Trophoblast cell (in vitro differentiated cells and primary cell): ENCODE measurements around the gene PLEKHH1.
A peak's percentile ranks its signal among the peaks of the same experiment; 100 is the strongest.
"Not testable (repeated sequence)": the region's sequence is repeated elsewhere in the genome, so short reads cannot be mapped to it uniquely, and the experiment has no call there.

Source experiments
- DNase-seq, 2 donors: peaks; one replicate each; pipeline ENCODE4 v3.0.0-alpha.2; 2016
- H2AFZ ChIP-seq: 2 replicates; pipeline ENCODE4 v1.6.1; 2013; ENCODE audit warnings: low read length, moderate library complexity, mild to moderate bottlenecking; ENCODE audit not compliant: insufficient read depth, poor library complexity
- H2AK5ac ChIP-seq: 2 replicates; pipeline ENCODE4 v1.6.1; 2013; ENCODE audit warnings: mild to moderate bottlenecking, low read length
- H2BK120ac ChIP-seq: 2 replicates; pipeline ENCODE4 v1.6.1; 2013; ENCODE audit warnings: low read length, mild to moderate bottlenecking, moderate library complexity; ENCODE audit not compliant: insufficient read depth, poor library complexity
- H2BK12ac ChIP-seq: 2 replicates; pipeline ENCODE4 v1.6.1; 2013; ENCODE audit warnings: mild to moderate bottlenecking, low read length, moderate library complexity
- H2BK5ac ChIP-seq: 2 replicates; pipeline ENCODE4 v1.6.1; 2013; ENCODE audit warnings: low read length, low read depth, moderate library complexity, mild to moderate bottlenecking; ENCODE audit not compliant: poor library complexity
- H3K14ac ChIP-seq: 2 replicates; pipeline ENCODE4 v1.6.1; 2013; ENCODE audit warnings: mild to moderate bottlenecking, low read length
- H3K18ac ChIP-seq: 2 replicates; pipeline ENCODE4 v1.6.1; 2013; ENCODE audit warnings: mild to moderate bottlenecking, low read length
- H3K23ac ChIP-seq: 2 replicates; pipeline ENCODE4 v1.6.1; 2013; ENCODE audit warnings: low read length
- H3K27ac ChIP-seq: 2 replicates; pipeline ENCODE4 v1.5.1; 2013; ENCODE audit warnings: low read depth, mild to moderate bottlenecking, inconsistent platforms, low read length, moderate library complexity
- H3K27me3 ChIP-seq: 2 replicates; pipeline ENCODE4 v1.6.1; 2013; ENCODE audit warnings: inconsistent platforms, mild to moderate bottlenecking, low read length, moderate library complexity; ENCODE audit not compliant: insufficient read depth
- H3K36me3 ChIP-seq, 2 experiments: 1 replicate in 1 of 2; 2 replicates in 1 of 2; pipeline ENCODE4 v1.6.1; 2013; ENCODE audit warnings: low read length in 2 of 2, mild to moderate bottlenecking in 2 of 2, moderate library complexity in 1 of 2; ENCODE audit not compliant: insufficient read depth in 2 of 2, control insufficient read depth in 1 of 2
- H3K4ac ChIP-seq: 2 replicates; pipeline ENCODE4 v1.6.1; 2013; ENCODE audit warnings: low read depth, mild to moderate bottlenecking, low read length, moderate library complexity
- H3K4me1 ChIP-seq, 2 experiments: 1 replicate in 1 of 2; 2 replicates in 1 of 2; pipeline ENCODE4 v1.6.1; 2013; ENCODE audit warnings: low read length in 2 of 2, mild to moderate bottlenecking in 2 of 2, moderate library complexity in 1 of 2; ENCODE audit not compliant: insufficient read depth in 2 of 2, control insufficient read depth in 1 of 2
- H3K4me2 ChIP-seq: 2 replicates; pipeline ENCODE4 v1.6.1; 2013; ENCODE audit warnings: inconsistent platforms, mild to moderate bottlenecking, low read length, moderate library complexity
- H3K4me3 ChIP-seq: 2 replicates; pipeline ENCODE4 v1.5.1; 2013; ENCODE audit warnings: mild to moderate bottlenecking, low read depth, low read length, inconsistent platforms
- H3K79me1 ChIP-seq: one replicate; pipeline ENCODE4 v1.6.1; 2013; ENCODE audit warnings: low read length
- H3K79me2 ChIP-seq: 2 replicates; pipeline ENCODE4 v1.6.1; 2013; ENCODE audit warnings: low read length, mild to moderate bottlenecking; ENCODE audit not compliant: control insufficient read depth, insufficient read depth, poor library complexity
- H3K9ac ChIP-seq: 2 replicates; pipeline ENCODE4 v1.6.1; 2013; ENCODE audit warnings: mild to moderate bottlenecking, low read length
- H3K9me3 ChIP-seq: 2 replicates; pipeline ENCODE4 v1.6.1; 2013; ENCODE audit warnings: low read depth, mild to moderate bottlenecking, control low read depth, inconsistent platforms, low read length; ENCODE audit not compliant: insufficient read depth
- H4K12ac ChIP-seq: 2 replicates; pipeline ENCODE4 v1.6.1; 2013; ENCODE audit warnings: low read depth, mild to moderate bottlenecking, low read length, moderate library complexity
- H4K8ac ChIP-seq: 2 replicates; pipeline ENCODE4 v1.6.1; 2013; ENCODE audit warnings: low read depth, mild to moderate bottlenecking, low read length, moderate library complexity
- H4K91ac ChIP-seq: one replicate; pipeline ENCODE4 v1.6.1; 2013; ENCODE audit warnings: low read depth, mild to moderate bottlenecking, low read length, moderate library complexity
- WGBS: extraction: QIAGEN DNeasy Blood & Tissue Kit; methylation state at CpG from one replicate; pipeline ENCODE4 v1.1.7; 2013; ENCODE audit warnings: missing lambda C conversion rate; ENCODE audit not compliant: insufficient read length, insufficient coverage; ENCODE audit errors: extremely low coverage; 5-methylcytosine and 5-hydroxymethylcytosine counted together

PLEKHH1 gene

GRCh38 chr14:67623114-67623513, 90.0 kb downstream of the PLEKHH1 start:
- no peak overlapping the region for H2AFZ ChIP-seq
- peaks cover 3% of the 10 kb centered on the region for H3K79me2 ChIP-seq
- peak overlapping the region; percentile 39 for H3K27ac ChIP-seq
- no peak overlapping the region for H3K9ac ChIP-seq
- no peak overlapping the region for H3K4me2 ChIP-seq
- no peak overlapping the region for H4K8ac ChIP-seq
- H3K4me1 ChIP-seq: peaks cover 4 to 6% of the 10 kb centered on the region in 2 experiments
- H4K91ac ChIP-seq: no peak overlapping the region
- H3K9me3 ChIP-seq: no peaks in the 10 kb centered on the region
- no peak overlapping the region for H2BK5ac ChIP-seq
- no peak overlapping the region for H2BK12ac ChIP-seq
- no peak overlapping the region for H4K12ac ChIP-seq
- no peak overlapping the region for H3K4ac ChIP-seq
- no peak overlapping the region for H2BK120ac ChIP-seq
- no peak overlapping the region for H3K14ac ChIP-seq
- no peak overlapping the region for H3K4me3 ChIP-seq
- no CpG with 5 or more reads among the region's 2 CpGs for WGBS
- no peak overlapping the region for H3K23ac ChIP-seq
- H3K27me3 ChIP-seq: no peaks in the 10 kb centered on the region
- peaks cover 0 to 2% of the 10 kb centered on the region in 2 experiments for H3K36me3 ChIP-seq
- H3K79me1 ChIP-seq: peaks cover 3% of the 10 kb centered on the region
- no peak overlapping the region for H3K18ac ChIP-seq
- DNase-seq: peak in 1 of 2 donors; percentile 44
- no peak overlapping the region for H2AK5ac ChIP-seq

- not testable (repeated sequence) for H3K79me2 ChIP-seq, H2AK5ac ChIP-seq, H3K27ac ChIP-seq, H4K8ac ChIP-seq, H3K79me1 ChIP-seq, H2AFZ ChIP-seq, H3K18ac ChIP-seq, H3K4me3 ChIP-seq, H3K14ac ChIP-seq, H3K9ac ChIP-seq, H2BK12ac ChIP-seq, H3K4me2 ChIP-seq, H3K9me3 ChIP-seq, H4K91ac ChIP-seq, H4K12ac ChIP-seq, H3K4ac ChIP-seq, DNase-seq, H3K36me3 ChIP-seq, H3K27me3 ChIP-seq, H3K23ac ChIP-seq, H3K4me1 ChIP-seq, H2BK5ac ChIP-seq, H2BK120ac ChIP-seq
- no CpG with 5 or more reads among the region's 1 CpG for WGBS
Observed at GRCh38 chr14:67626131-67626530, 93.0 kb downstream of the PLEKHH1 start.

- no peak overlapping the region for H4K91ac ChIP-seq
Observed at GRCh38 chr14:67627519-67627918, 94.4 kb downstream of the PLEKHH1 start.

GRCh38 chr14:67630186-67630585, 97.1 kb downstream of the PLEKHH1 start:
- DNase-seq: no peak
- H3K4me1 ChIP-seq: no peaks in the 10 kb centered on the region
- no peak overlapping the region for H4K12ac ChIP-seq
- H3K79me1 ChIP-seq: no peaks in the 10 kb centered on the region
- no peak overlapping the region for H2BK12ac ChIP-seq
- H3K14ac ChIP-seq: no peak overlapping the region
- no peak overlapping the region for H3K23ac ChIP-seq
- H3K27ac ChIP-seq: no peak overlapping the region
- H3K79me2 ChIP-seq: no peaks in the 10 kb centered on the region
- no peak overlapping the region for H3K9ac ChIP-seq
- no peak overlapping the region for H3K18ac ChIP-seq
- H3K4me2 ChIP-seq: no peak overlapping the region
- no peaks in the 10 kb centered on the region for H3K9me3 ChIP-seq
- no peaks in the 10 kb centered on the region for H3K27me3 ChIP-seq
- H2BK120ac ChIP-seq: no peak overlapping the region
- H2AFZ ChIP-seq: no peak overlapping the region
- no peak overlapping the region for H2AK5ac ChIP-seq
- H2BK5ac ChIP-seq: no peak overlapping the region
- H4K91ac ChIP-seq: no peak overlapping the region
- no peaks in the 10 kb centered on the region for H3K36me3 ChIP-seq
- no CpG with 5 or more reads among the region's 4 CpGs for WGBS
- H3K4ac ChIP-seq: no peak overlapping the region
- H3K4me3 ChIP-seq: no peak overlapping the region
- no peak overlapping the region for H4K8ac ChIP-seq

More at GRCh38 chr14:67627519-67627918, 94.4 kb downstream of the PLEKHH1 start:
- peaks cover 0 to 2% of the 10 kb centered on the region in 2 experiments for H3K36me3 ChIP-seq
- H3K79me2 ChIP-seq: no peaks in the 10 kb centered on the region
- H4K12ac ChIP-seq: no peak overlapping the region
- DNase-seq: no peak
- no peak overlapping the region for H3K18ac ChIP-seq
- H3K27me3 ChIP-seq: no peaks in the 10 kb centered on the region
- H2BK12ac ChIP-seq: no peak overlapping the region
- no peak overlapping the region for H3K27ac ChIP-seq
- H2BK5ac ChIP-seq: no peak overlapping the region
- H3K23ac ChIP-seq: no peak overlapping the region
- no peaks in the 10 kb centered on the region for H3K79me1 ChIP-seq
- H2AK5ac ChIP-seq: no peak overlapping the region
- H3K4me1 ChIP-seq: no peaks in the 10 kb centered on the region
- H3K9ac ChIP-seq: no peak overlapping the region
- no peaks in the 10 kb centered on the region for H3K9me3 ChIP-seq
- no peak overlapping the region for H3K4me3 ChIP-seq
- H4K8ac ChIP-seq: no peak overlapping the region
- no peak overlapping the region for H2AFZ ChIP-seq
- no peak overlapping the region for H3K4me2 ChIP-seq
- H2BK120ac ChIP-seq: no peak overlapping the region
- no peak overlapping the region for H3K4ac ChIP-seq
- no peak overlapping the region for H3K14ac ChIP-seq
